ENCODE results near the gene GLIS1. TPM values are rescaled to one million over a fixed set of nuclear protein-coding genes. Genes with fewer than 3 reads are reported as not detected.

Gene GLIS1
- total RNA-seq, 1 donor from 2014 or later: 2.5 TPM

GRCh38 chr1:53567450-53567849 is 171.5 kb downstream of the GLIS1 start:
- no peak for DNase-seq (ENCODE audit: low read depth)
- TF ChIP-seq CTCF (conservative IDR thresholded peaks at IDR 0.05; ENCODE audit: low read depth, low read length): no peak
- no peak overlapping the region for H3K4me3 ChIP-seq (ENCODE audit: low read depth, low read length)

- no peak overlapping the region for H3K4me3 ChIP-seq (ENCODE audit: low read depth, low read length)
- no peak for DNase-seq (ENCODE audit: low read depth)
- TF ChIP-seq CTCF (conservative IDR thresholded peaks at IDR 0.05; ENCODE audit: low read depth, low read length): no peak
Measured at GRCh38 chr1:53563611-53564010, 175.4 kb downstream of the GLIS1 start.

DNA sequence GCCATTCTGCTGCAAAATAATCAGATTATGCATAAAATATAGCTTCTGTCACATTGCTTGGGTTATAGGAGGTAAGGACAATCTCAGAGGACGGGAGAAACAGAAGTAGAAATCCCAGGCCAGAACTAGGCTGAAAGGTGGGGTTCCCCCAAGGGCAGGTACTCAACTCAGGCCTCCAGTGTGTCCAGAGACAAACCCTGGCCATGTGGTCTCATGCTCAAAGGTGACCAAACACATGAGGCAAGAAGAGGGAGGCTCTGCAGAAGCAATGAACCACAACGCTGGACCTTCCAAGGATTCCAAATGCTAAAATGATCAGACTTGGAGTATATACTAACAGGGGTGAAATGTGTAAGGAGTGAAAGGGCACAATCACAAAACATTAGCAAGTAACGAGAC is 176.0 kb downstream of the GLIS1 start:
- no peak for TF ChIP-seq CTCF (conservative IDR thresholded peaks at IDR 0.05; ENCODE audit: low read depth, low read length)
- no peak overlapping the region for H3K4me3 ChIP-seq (ENCODE audit: low read depth, low read length)
- no peak for DNase-seq (ENCODE audit: low read depth)

GRCh38 chr1:53562291-53562980 is 176.5 kb downstream of the GLIS1 start:
- no peak for DNase-seq (ENCODE audit: low read depth)
- no peak for TF ChIP-seq CTCF (conservative IDR thresholded peaks at IDR 0.05; ENCODE audit: low read depth, low read length)
- H3K4me3 ChIP-seq (ENCODE audit: low read depth, low read length): no peak overlapping the region

DNA sequence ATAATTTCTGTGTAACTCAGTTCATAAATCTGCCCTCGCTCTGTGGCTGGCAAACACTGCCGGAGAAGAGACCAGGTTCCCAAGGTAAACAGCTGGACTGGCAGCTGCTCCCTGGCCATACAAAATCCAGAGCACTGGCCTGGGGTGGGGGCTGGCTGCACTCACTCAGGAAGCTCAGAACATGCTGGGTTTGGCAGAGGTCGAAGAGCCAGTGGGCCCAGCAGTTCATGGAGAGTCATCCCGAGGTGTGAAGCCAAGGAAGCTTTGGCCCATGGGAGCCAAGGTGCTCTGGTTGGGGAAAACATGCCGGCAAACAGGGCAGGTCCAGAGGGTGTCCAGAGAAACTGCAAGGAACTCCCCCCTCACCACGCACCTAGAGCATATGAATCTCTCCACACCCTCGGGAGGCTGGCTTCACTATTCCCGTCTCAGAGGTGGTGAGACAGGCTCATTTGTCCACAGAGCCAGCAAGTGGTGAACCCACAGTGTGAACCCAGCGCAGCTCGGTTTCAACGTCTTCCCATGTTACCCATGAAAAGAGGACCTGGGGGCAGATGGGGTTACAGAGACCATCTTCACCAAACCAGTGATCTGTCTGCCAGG is 177.4 kb downstream of the GLIS1 start:
- DNase-seq (ENCODE audit: low read depth): no peak
- no peak for TF ChIP-seq CTCF (conservative IDR thresholded peaks at IDR 0.05; ENCODE audit: low read depth, low read length)
- H3K4me3 ChIP-seq (ENCODE audit: low read depth, low read length): no peak overlapping the region

DNA sequence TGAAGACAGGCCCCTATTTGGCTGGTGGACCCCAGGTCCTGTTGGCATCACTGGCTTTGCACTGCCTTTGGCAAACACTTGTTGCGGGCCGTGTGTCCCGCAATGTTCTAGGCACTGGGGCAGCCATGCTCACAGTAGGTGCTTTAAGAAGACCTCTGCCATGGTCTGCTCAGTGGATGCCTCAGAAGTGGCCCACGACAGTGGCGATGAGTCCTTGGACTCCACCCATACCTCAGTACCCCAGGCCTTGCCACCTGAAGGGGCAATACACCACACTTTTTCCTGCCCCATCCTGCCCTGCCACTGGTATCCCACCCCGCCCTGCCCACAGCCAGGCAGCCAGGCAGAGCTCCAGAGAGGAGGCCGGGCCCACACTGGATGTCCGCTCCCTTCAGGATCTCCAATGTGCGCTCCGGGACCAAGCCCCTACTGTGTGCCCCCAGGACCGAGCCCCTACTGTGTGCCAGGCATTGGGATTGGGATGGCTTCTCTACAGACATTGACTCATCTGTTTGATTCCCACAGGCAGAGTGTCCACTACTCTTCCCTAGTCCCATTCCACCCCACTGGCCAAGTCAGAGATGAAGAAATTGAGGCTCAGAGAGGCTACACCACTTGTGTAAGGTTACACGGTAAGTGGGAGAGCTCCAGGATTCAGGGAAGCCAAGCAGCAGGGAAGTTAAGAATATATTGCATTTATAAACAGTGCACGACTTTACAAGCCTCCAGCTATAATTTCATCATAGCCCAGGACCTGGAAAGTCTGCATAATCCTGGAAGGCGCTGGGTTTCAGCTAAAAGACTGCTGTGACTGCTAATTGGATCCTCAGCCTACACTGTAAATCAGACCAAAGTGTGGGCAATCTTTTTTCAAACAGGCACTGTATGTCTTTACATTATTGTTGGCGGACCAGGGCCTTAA is 178.1 kb downstream of the GLIS1 start:
- no peak overlapping the region for H3K4me3 ChIP-seq (ENCODE audit: low read depth, low read length)
- DNase-seq (ENCODE audit: low read depth): no peak
- no peak for TF ChIP-seq CTCF (conservative IDR thresholded peaks at IDR 0.05; ENCODE audit: low read depth, low read length)
